ENCODE results near the gene NBPF26.
"Not testable (repeated sequence)": the region's sequence is repeated elsewhere in the genome, so short reads cannot be mapped to it uniquely, and the experiment has no call there.

NBPF26 gene

DNA sequence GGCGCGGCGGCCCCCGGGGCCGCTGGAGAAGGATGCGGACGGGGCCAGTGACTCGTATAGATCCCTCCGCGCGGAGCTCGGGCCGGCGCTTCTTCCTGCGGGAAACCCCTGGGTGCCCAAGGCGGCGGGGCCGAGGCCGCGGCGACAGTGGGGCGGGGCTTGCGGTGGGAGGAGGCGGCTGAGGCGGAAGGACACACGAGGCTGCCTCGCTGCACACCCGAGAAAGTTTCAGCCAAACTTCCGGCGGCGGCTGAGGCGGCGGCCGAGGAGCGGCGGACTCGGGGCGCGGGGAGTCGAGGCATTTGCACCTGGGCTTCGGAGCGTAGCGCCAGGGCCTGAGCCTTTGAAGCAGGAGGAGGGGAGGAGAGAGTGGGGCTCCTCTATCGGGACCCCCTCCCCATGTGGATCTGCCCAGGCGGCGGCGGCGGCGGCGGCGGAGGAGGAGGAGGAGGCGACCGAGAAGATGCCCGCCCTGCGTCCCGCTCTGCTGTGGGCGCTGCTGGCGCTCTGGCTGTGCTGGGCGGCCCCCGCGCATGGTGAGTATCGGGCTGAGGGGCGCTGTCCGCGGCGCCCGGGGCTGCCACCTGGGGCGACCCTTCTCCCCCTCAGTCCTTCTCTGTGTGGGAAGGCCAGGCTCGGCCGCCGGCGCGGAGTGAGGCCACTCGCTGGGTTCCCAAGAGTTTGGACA lies at the start of gene NBPF26:
TSS of gene NBPF26 (plus strand) at position 231 of the 688 bp plus-strand sequence.
- not testable (repeated sequence) for DNase-seq (ENCODE audit: low read depth, low spot score)

DNA sequence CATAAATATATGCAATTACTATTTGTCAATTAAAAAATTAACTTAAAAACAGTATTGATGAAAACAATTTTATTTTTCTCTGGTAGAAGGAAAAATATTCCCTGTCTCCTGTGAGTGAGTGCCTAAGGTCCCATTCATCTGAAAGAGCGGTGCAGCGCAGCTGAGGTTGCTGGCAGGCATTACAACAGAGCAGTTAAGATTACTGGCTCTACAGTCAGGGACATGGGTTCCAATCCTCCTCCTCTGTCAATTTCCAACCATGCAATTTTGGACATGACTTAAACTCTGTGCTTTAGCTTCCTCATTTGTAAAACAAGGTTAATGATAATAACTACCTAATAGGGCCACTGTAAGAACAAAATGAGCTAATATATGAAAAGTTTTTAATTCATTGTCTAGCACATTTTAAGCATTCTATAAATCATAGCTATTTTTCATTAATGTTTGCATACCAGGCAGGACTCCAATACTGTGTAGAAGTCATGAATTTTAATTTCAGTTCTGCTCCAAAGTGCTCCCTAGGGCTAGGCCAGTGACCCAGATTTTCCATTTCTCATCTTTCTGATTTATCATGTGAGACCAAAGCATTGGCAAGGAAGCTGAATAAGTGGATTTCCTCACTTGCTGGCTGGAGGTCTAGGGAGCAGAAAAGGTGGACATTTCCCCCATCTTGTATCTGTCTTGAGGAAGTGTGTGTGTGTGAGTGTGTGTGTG lies 43.5 kb upstream of the NBPF26 start:
- not testable (repeated sequence) for DNase-seq (ENCODE audit: low read depth, low spot score)

DNA sequence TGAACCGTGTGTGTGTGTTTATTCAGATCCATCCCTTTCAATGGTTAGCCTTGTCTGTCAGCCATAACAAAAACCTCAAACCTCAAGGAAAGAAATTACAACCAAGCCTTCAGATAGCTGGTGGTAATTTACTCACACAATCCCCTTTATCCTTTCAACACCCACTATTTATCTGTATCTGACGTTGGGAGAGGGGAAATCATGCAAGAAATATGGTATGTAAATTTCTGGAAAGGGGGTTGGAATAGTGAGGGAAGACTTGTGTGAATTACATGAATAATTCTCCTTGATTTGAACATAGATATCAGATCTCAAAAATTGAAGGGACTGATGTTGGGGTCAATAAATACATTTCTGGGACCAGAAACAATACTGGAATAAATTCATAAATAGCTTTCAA lies 42.8 kb upstream of the NBPF26 start:
- not testable (repeated sequence) for DNase-seq (ENCODE audit: low read depth, low spot score)

DNA sequence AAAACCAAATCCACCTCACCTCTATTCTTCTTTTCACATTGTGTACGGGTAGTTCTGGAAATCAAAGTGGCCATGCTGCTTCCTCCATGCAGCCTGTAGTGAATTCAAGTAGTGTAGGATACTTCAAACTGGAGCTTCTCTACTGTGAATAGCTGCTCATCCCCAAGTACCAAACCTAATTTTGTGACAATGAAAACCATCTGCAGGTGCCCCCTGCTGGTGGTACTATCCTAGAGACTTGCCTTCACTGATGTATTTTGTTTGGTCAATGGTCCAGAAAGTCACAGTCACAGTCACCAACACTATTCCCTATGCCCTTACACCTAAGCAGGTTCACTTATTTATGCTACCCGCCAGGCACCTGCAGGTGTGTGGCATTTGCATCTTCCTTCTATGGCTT lies 39.3 kb upstream of the NBPF26 start:
- not testable (repeated sequence) for DNase-seq (ENCODE audit: low read depth, low spot score)

DNA sequence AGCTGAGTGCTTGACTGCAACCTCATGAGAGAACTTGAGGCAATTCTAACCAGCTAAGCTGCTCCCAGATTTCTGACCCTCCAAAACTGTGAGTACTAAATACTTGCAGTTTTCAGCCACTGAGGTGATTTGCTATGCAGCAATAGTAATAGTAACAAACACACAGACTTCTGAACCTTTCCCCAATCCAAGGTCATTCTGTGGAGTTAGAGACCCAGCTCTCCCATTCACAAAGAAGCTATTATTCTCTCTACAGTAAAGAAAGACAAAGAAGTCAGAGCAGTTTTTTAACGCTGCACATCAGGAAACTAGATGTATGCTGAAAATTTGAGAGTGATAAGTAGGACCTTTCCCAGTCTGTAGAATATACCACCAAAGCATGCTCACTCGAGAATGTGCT lies 38.1 kb upstream of the NBPF26 start:
- not testable (repeated sequence) for DNase-seq (ENCODE audit: low read depth, low spot score)

DNA sequence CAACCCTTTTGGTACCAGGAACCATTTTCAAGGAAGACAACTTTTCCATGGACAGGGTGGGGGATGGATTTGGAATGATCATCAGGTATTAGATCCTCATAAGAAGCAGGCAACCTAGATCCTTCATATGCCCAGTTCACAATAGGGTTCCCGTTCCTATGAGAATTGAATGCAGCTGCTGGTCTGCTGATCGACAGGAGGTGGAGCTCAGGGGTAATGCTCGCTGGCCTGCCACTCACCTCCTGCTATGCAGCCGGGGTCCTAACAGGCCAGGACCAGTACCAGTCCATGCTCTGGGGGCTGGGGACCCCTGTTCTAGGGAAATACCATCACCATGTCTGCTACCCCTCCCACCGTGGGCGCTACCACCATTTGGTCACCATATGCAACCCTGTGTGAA lies 36.5 kb upstream of the NBPF26 start:
- not testable (repeated sequence) for DNase-seq (ENCODE audit: low read depth, low spot score)

DNA sequence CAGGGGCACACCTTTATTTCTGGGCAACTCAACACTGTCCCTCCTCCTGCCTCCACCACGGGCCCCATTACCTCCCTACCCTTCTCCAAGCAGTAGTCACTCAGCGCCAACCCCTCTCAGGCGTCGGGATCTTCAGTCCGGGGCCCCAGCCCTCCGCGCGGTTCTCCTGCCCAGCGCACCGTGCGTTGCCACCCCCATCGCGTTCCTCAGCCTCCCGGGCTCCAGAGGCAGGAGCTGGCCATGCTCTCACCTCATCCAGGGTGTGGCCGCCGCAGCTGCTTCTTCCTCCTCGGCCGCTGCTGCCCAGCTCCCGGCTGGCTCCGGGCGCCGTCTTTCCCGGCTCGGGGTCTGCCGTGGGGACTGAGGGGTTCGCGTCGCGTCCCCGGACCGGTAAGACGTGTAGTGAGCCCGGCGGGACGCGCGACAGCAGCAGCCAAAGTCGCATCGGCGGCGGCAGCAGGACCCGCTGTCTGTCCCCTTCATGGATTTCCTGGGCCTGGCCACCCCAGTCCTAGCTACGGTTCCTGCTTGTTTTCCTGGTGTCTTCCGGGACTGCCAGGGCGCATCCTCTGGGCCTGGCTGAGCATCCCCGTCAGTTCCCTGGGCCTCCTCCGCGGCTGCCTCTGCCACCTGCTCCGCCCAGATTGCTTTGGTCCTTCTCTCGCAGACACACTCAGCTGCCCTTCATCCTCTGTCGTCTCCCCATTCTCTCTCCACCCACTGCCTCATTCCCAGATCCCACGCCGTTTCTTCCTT lies 22.8 kb upstream of the NBPF26 start:
- DNase-seq (ENCODE audit: low read depth, low spot score), result not testable (repeated sequence)

DNA sequence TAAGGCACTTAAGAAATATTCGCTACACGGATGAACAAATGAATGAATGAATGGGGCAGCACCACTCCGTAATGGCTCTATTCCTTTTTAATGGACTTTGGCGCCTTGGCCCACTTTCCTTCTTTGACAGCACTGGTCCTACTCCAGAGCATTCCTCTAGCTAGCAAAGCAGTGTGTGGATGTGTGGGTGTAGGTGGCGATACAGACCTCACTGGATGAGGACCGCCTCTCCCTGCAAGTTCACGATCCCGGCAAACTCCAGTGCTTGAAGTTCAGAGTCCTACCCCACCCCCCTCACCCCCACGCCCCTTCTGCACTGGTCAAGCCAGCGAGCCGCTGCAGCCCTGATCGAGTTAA lies 409 bp upstream of the NBPF26 start:
- DNase-seq (ENCODE audit: low read depth, low spot score), result not testable (repeated sequence)

DNA sequence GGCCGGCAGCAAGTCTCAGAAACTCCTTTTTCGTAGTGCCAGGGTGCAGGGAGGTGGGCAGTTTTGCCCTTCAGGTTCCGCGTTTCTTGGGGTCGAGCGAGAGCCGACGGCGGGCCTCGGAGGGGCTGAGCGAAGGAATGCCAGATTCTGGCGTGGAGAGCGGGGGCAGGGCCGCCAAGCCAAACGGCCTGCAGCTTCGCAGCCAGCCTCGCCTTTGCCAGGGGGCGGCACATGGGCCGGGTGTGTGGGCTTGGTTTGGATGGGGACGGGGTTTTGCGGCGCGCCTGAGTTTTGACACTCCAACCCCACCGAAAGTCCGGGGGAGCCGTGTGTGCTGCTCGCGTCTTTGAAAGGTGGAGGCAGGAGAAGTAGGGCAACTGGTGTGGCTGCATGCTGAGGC lies 762 bp downstream of the NBPF26 start:
- DNase-seq (ENCODE audit: low read depth, low spot score), result not testable (repeated sequence)

DNA sequence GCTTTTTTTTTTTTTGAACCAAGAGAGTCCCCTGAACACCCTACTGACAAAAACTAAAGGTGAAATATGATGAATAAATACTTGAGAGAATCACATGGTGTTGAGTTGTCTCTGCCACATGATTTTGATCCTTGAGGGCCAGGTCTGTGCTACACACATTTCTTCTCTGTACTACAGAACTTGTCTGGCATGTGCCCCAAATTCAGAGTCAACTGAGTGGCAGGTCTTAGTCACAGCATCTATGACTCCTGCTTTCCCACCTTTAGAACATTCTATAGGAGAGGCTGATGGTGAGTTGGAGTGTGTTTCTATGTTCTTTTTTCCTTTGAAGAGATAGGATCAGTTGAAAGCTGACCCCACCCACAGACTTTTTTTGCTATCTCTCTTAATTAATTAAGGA lies 5.1 kb downstream of the NBPF26 start:
- not testable (repeated sequence) for DNase-seq (ENCODE audit: low read depth, low spot score)

DNA sequence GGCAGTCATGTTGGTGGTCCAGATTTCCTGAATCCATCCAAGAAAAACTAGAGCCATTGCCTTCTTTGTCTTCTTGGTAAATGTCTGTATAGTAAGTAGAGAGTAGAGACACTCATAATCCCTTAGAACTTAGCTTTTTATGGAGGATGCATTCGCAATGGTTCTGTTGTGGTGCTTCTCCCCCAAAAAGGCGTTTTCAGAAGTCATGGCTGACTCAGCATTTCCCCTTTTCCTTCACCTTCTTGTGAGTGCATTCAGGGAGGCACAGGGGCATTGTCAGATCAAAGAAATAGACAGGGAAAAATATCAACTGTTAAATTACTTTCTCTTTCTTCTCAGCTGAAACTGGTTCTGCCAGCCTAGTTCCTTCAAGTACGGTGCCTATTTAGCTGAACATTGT lies 45.3 kb downstream of the NBPF26 start:
- not testable (repeated sequence) for DNase-seq (ENCODE audit: low read depth, low spot score)

DNA sequence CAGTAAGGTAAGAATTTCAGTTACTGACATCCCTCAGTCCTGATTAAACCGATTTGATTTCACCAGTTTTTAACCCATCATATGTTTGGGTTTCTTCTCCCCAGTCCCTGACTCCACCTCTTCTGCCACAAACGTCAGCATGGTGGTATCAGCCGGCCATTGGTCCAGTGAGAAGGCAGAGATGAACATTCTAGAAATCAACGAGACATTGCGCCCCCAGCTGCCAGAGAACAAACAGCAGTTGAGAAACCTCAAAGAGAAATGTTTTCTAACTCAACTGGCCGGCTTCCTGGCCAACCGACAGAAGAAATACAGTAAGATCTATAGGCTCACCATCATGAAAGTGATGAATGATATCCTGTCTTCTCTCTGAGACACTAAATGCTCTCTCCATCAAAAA lies 81.7 kb downstream of the NBPF26 start:
- DNase-seq (ENCODE audit: low read depth, low spot score), result not testable (repeated sequence)

DNA sequence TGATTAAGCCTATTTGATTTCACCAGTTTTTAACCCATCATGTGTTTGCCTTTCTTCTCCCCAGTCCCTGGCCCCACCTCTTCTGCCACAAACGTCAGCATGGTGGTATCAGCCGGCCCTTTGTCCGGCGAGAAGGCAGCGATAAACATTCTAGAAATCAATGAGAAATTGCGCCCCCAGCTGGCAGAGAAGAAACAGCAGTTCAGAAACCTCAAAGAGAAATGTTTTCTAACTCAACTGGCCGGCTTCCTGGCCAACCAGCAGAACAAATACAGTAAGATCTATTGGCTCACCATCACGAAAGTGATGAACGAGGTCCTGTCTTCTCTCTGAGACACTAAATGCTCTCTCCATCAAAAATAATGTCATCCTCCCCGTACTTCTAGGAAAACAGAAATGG lies 88.1 kb downstream of the NBPF26 start:
- not testable (repeated sequence) for DNase-seq (ENCODE audit: low read depth, low spot score)

DNA sequence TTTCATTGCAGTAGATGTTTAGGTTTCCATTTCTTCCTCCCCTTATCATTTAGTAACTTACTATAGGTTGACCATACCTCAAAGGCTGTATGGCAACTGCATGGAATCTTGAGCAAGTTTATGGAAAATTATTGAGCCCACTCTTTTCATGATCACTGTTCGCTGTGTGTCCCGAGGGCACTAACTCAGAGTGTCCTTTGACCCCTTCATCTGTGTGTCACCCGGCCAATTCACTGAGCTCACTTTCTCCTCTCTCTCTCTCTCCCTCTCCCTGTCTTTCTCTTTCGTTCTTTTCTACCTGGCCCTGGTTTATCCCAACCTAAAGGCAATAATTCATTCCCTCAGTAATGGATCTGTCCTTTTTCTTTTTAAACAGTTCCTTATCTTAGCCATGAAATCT lies 101.3 kb downstream of the NBPF26 start:
- DNase-seq (ENCODE audit: low read depth, low spot score), result not testable (repeated sequence)

DNA sequence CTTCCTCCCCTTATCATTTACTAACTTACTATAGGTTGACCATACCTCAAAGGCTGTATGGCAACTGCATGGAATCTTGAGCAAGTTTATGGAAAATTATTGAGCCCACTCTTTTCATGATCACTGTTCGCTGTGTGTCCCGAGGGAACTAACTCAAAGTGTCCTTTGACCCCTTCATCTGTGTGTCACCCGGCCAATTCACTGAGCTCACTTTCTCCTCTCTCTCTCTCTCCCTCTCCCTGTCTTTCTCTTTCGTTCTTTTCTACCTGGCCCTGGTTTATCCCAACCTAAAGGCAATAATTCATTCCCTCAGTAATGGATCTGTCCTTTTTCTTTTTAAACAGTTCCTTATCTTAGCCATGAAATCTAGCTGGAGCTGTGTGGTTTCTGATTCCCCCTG lies 102.9 kb downstream of the NBPF26 start:
- not testable (repeated sequence) for DNase-seq (ENCODE audit: low read depth, low spot score)

DNA sequence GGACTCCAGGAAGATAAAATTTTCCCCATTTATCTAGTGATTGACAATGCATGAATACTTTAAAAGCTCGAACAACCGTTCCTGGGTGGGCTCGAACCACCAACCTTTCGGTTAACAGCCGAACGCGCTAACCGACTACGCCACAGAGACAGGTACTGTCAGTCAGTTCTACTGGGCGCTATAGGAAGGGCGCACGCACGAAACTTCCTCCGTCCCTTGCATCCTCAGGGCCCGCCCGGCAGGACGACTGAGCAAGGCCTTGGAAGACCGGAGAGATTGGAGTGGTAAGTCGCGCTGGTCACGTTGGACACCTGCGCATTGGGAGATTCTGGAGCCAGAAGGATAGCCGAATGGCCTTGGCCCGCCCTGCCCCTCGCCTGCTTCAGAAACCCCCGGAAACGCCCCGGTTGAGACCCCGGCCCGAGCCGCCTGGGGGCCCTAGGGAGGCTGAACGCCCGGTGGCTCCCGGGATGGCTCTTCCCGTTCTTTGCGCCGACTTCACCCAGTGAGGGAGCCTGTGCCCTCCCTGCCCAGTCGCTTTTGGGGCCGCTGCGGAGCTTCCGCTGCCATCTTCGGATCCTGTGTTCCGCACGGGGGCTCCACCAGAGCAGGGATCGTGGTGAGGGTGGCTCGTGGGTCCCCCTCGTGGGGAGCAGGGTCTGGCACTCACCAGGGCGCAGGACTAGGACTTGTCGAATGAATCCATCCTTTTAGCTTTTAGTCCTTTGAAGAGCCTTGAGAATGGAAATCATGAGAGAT lies 120.6 kb downstream of the NBPF26 start:
- not testable (repeated sequence) for DNase-seq (ENCODE audit: low read depth, low spot score)

DNA sequence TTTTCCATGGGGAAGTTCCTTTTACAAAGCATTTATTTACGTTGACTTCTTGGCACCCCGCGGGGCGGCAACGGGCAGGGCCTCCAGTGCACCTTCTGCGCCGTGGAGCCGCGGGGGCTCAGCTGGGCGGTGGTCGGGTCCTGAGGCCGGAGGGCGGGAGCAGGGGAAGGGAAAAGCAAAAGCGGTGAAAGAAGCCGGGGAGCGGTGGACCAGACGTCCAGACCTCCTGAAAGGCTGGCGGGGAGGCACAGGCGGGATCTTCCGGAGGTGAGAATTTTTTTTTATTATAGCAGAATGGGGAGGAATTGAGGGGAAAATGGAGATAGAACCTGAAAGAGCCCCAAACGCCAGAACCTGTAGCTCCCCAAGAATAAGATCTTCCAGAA lies 121.2 kb downstream of the NBPF26 start:
- DNase-seq (ENCODE audit: low read depth, low spot score), result not testable (repeated sequence)

DNA sequence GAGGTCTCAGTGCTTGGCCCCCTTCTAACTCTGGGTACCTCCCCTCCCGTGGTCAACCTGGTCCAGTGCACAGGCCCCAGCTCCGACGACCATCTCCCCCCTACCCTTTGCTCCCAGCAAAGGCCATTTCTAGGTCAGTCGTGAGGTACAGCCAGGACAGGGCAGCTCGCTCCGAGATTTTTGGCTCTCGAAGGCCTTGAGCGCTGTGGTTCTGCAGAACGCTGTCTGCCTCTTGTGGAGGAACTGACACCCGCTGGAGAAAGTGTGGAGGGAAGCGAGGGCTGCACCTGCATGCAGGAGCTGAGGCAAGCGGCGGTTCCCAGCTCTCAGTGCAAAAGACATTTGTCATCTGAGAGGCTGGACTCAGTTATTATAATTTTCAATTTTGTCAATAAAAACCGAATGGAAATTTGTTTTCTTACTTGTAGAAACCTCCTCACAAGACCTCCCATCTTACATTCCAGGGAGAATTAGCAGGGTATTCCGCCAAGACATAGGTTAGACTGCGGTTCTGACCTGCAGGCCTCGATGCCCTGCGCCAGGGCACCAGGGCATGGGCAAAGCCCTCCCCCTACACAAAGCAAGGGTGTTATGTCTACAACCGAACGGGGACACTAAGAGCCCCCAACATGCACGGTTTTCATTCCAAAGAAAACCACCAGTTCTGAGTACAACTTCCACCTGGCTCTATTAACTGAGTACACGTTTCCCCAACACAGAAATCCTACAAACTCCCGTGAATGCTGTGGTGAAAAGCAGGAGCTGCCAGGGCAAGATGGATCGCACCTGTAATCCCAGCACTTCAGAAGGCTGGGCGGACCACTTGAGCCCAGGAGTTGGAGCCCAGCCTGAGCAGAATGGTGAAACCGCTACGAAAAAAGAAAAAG lies 125.9 kb downstream of the NBPF26 start:
- DNase-seq (ENCODE audit: low read depth, low spot score), result not testable (repeated sequence)

DNA sequence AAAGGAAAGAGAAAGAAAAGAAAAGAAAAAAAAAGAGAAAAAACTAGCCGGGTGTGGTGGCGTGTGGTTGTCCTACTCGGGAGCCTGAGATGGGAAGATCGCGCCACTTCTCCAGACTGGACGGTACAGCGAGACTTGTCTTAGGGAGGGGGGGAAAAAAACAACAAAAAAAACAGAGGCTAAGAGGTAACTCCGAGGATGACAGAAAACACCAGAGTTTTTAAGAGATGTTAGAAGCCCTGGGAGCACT lies 126.5 kb downstream of the NBPF26 start:
- not testable (repeated sequence) for DNase-seq (ENCODE audit: low read depth, low spot score)

DNA sequence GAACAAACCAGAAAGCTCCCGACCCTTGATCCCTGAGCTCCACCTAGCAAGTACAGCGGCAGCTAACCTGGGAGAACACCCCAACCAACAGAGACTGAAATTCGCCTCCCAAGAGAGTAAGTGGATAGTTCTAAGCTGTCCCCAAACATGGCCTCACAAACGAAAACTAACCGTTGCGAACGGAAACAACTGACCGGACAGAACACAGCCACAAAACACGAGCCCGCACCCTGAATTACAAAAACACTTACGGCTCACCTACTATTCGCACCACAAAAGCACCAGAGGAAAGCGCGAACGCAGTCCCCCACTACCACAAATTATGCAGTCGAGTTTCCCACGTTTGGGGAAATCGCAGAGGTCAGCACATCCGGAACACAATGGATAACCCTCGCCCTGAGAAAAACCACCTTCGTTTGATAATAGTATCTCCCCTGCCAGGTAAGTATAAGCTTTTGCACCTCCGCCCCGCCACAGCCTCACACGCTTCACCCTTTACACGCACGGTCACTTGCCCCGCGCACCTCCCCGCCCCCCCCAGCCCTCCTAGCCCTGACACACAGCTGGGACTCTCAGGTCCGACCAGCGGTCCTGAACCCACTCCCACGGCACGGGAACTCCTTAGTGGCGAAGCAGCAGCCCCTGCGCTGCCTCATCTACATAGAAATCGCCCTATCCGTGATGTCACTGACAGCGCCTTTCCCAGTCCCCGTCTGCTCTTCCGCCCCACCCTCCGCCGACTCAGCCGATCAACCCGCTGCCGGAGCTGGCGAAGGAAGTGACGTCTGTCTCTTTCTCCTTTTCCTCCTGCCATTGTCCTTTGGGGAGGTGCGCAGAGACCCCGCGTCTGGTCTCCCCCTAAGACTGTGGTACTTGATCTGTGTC lies 127.0 kb downstream of the NBPF26 start:
- DNase-seq (ENCODE audit: low read depth, low spot score), result peak; percentile 83

Measured in iPS DF 19.7 (cell line).